H1 (cell line): ENCODE results near the gene ZNF414. TPM values are rescaled to one million over a fixed set of nuclear protein-coding genes. Genes with fewer than 3 reads are reported as not detected.

Experiments
- CTCF ChIA-PET: fragments of 300-600 bp; sonication (Branson Sonifier 250); formaldehyde crosslinking; loops from one replicate; lab custom pipeline; 2021; ENCODE audit not compliant: partially characterized antibody; lab: Charles Lee
- POLR2A ChIA-PET: fragments of 300-600 bp; sonication (Branson Sonifier 250); formaldehyde crosslinking; loops from one replicate; lab custom pipeline; 2021; ENCODE audit warnings: inconsistent platforms; ENCODE audit not compliant: partially characterized antibody; lab: Charles Lee
- DNase-seq, 2 experiments: peaks; one replicate each; pipeline versions ENCODE4 v3.0.0 to v3.0.0-alpha.2; 2010 to 2022; ENCODE audit warnings: low spot score in 2 of 2, low read depth in 1 of 2, mixed read lengths in 1 of 2
- FAIRE-seq: peaks from 2 replicates; lab custom pipeline; 2011; peaks lifted over from hg19 to GRCh38; lab: Jason Lieb, UNC
- H2AFZ ChIP-seq: 2 replicates; pipeline ENCODE4 v1.8.1; 2012; ENCODE audit warnings: low read length, inconsistent platforms
- H2AK5ac ChIP-seq: 2 replicates; pipeline ENCODE4 v1.6.1; 2013; ENCODE audit warnings: low read depth, low read length
- H2BK120ac ChIP-seq: replicated peaks from 2 replicates; pipeline ENCODE3; 2013; ENCODE audit warnings: low read depth, low read length, inconsistent platforms
- H2BK12ac ChIP-seq: 2 replicates; pipeline ENCODE4 v1.6.1; 2013; ENCODE audit warnings: low read depth, low read length
- H2BK15ac ChIP-seq: 2 replicates; pipeline ENCODE4 v1.6.1; 2013; ENCODE audit warnings: low read length
- H2BK20ac ChIP-seq: 2 replicates; pipeline ENCODE4 v1.6.1; 2013; ENCODE audit warnings: low read length
- H2BK5ac ChIP-seq: 2 replicates; pipeline ENCODE4 v1.6.1; 2013; ENCODE audit warnings: low read depth, low read length
- H3K14ac ChIP-seq: 2 replicates; pipeline ENCODE4 v1.6.1; 2013; ENCODE audit warnings: inconsistent platforms; ENCODE audit not compliant: insufficient read length
- H3K18ac ChIP-seq: 2 replicates; pipeline ENCODE4 v1.6.1; 2013; ENCODE audit warnings: low read length; ENCODE audit errors: extremely low read depth
- H3K23ac ChIP-seq: 2 replicates; pipeline ENCODE4 v1.6.1; 2013; ENCODE audit warnings: inconsistent platforms; ENCODE audit not compliant: insufficient read length
- H3K23me2 ChIP-seq: 2 replicates; pipeline ENCODE4 v1.6.1; 2013; ENCODE audit warnings: low read depth, low read length
- H3K27ac ChIP-seq: 2 replicates; pipeline ENCODE4 v1.6.1; 2011; ENCODE audit warnings: low read depth, low read length, inconsistent platforms
- H3K27me3 ChIP-seq, 4 experiments: replicated peaks in 1 of 4; 1 replicate in 1 of 4; 2 replicates in 3 of 4; pipeline versions ENCODE4 v1.6.1 to v1.8.1; 2011 to 2013; ENCODE audit warnings: low read length in 3 of 4, mild to moderate bottlenecking in 3 of 4, inconsistent platforms in 2 of 4, mixed read lengths in 2 of 4, moderate library complexity in 1 of 4; ENCODE audit not compliant: control insufficient read depth in 3 of 4, insufficient read depth in 3 of 4; ENCODE audit errors: extremely low read depth in 1 of 4
- H3K36me3 ChIP-seq, 4 experiments: 2 replicates each; pipeline versions ENCODE4 v1.6.1 to v1.8.1; 2011 to 2013; ENCODE audit warnings: mild to moderate bottlenecking in 4 of 4, low read length in 3 of 4, moderate library complexity in 2 of 4, control low read depth in 1 of 4, inconsistent platforms in 1 of 4; ENCODE audit not compliant: insufficient read depth in 4 of 4, control insufficient read depth in 2 of 4
- H3K4ac ChIP-seq: replicated peaks from 2 replicates; pipeline ENCODE3; 2013; ENCODE audit warnings: low read length, low read depth, mixed read lengths, inconsistent platforms; ENCODE audit not compliant: insufficient read length
- H3K4me1 ChIP-seq, 4 experiments: replicated peaks in 1 of 4; 1 replicate in 1 of 4; 2 replicates in 3 of 4; pipeline versions ENCODE4 v1.6.1 to v1.8.1; 2011 to 2013; ENCODE audit warnings: low read length in 3 of 4, inconsistent platforms in 2 of 4, mixed read lengths in 1 of 4; ENCODE audit not compliant: insufficient read depth in 4 of 4, control insufficient read depth in 3 of 4
- H3K4me2 ChIP-seq, 2 experiments: 2 replicates each; pipeline versions ENCODE4 v1.6.1 to v1.8.1; 2011 to 2013; ENCODE audit warnings: low read depth in 2 of 2, low read length in 2 of 2, control low read depth in 1 of 2, inconsistent platforms in 1 of 2, mild to moderate bottlenecking in 1 of 2; ENCODE audit not compliant: insufficient read depth in 1 of 2
- H3K4me3 ChIP-seq, 4 experiments: fragments of 200-600, 300-600 bp in 1 of 4; sonication (generic), shearing (Covaris generic), sonication (Bioruptor Twin) in 1 of 4; 2 replicates each; pipeline versions ENCODE4 v1.5.1 to v1.8.1; 2011 to 2016; ENCODE audit warnings: low read length in 4 of 4, low read depth in 3 of 4, control low read depth in 2 of 4, inconsistent platforms in 2 of 4, mild to moderate bottlenecking in 2 of 4, mixed read lengths in 1 of 4, moderate library complexity in 1 of 4; ENCODE audit not compliant: insufficient read depth in 2 of 4; ENCODE audit errors: extremely low read depth in 1 of 4
- H3K56ac ChIP-seq: replicated peaks from 2 replicates; pipeline ENCODE3; 2013; ENCODE audit warnings: low read depth, mild to moderate bottlenecking, mixed read lengths, low read length, inconsistent platforms; ENCODE audit not compliant: insufficient read length
- H3K79me1 ChIP-seq: 2 replicates; pipeline ENCODE4 v1.6.1; 2013; ENCODE audit warnings: low read depth, low read length, control low read depth
- H3K79me2 ChIP-seq, 2 experiments: 2 replicates each; pipeline versions ENCODE4 v1.6.1 to v1.8.1; 2012 to 2013; ENCODE audit warnings: low read length in 2 of 2, mild to moderate bottlenecking in 2 of 2, inconsistent platforms in 1 of 2; ENCODE audit not compliant: insufficient read depth in 2 of 2, control insufficient read depth in 1 of 2
- H3K9ac ChIP-seq, 4 experiments: replicated peaks in 1 of 4; 1 replicate in 1 of 4; 2 replicates in 3 of 4; pipeline versions ENCODE4 v1.6.1 to v1.8.1; 2011 to 2013; ENCODE audit warnings: low read depth in 3 of 4, low read length in 3 of 4, control low read depth in 2 of 4, mild to moderate bottlenecking in 2 of 4, moderate library complexity in 2 of 4, inconsistent platforms in 1 of 4; ENCODE audit errors: extremely low read depth in 1 of 4
- H3K9me3 ChIP-seq, 2 experiments: 2 replicates each; pipeline versions ENCODE4 v1.6.1 to v1.8.1; 2012 to 2013; ENCODE audit warnings: mild to moderate bottlenecking in 2 of 2, moderate library complexity in 2 of 2, control low read depth in 1 of 2, inconsistent platforms in 1 of 2, low read depth in 1 of 2, low read length in 1 of 2, mixed read lengths in 1 of 2; ENCODE audit not compliant: insufficient read depth in 2 of 2
- H4K20me1 ChIP-seq, 2 experiments: replicated peaks in 1 of 2; 2 replicates each; pipeline versions ENCODE3 to v1.8.1; 2011 to 2013; ENCODE audit warnings: inconsistent platforms in 2 of 2, low read length in 2 of 2, mild to moderate bottlenecking in 1 of 2; ENCODE audit not compliant: insufficient read depth in 2 of 2, control insufficient read depth in 1 of 2
- H4K5ac ChIP-seq: 2 replicates; pipeline ENCODE4 v1.6.1; 2013; ENCODE audit warnings: low read length, low read depth, mixed read lengths, inconsistent platforms; ENCODE audit not compliant: insufficient read length
- H4K8ac ChIP-seq: 2 replicates; pipeline ENCODE4 v1.8.0; 2013; ENCODE audit warnings: mild to moderate bottlenecking, moderate library complexity, low read length, inconsistent platforms; ENCODE audit not compliant: insufficient read depth; ENCODE audit errors: extremely low read depth
- H4K91ac ChIP-seq: replicated peaks from 2 replicates; pipeline ENCODE3; 2013; ENCODE audit warnings: low read length, mixed read lengths, inconsistent platforms; ENCODE audit not compliant: insufficient read length
- CBX8 ChIP-seq: fragments of 300-800, 300-1000 bp; sonication (generic); IDR thresholded peaks from 2 replicates; pipeline ENCODE4 v1.7.1; 2016; ENCODE audit warnings: low read depth, low read length, borderline replicate concordance
- CHD1 ChIP-seq: IDR thresholded peaks from 2 replicates; pipeline ENCODE4 v1.6.1; 2012; ENCODE audit warnings: low read depth, low read length, improper control_type of control experiment
- CREB1 ChIP-seq: IDR thresholded peaks from 2 replicates; pipeline ENCODE4 v1.6.1; 2012; ENCODE audit warnings: inconsistent platforms
- JUN ChIP-seq: IDR thresholded peaks from 2 replicates; pipeline ENCODE4 v1.6.1; 2011; ENCODE audit warnings: low read depth, mild to moderate bottlenecking, improper control_type of control experiment, low read length
- NANOG ChIP-seq: IDR thresholded peaks from 2 replicates; pipeline ENCODE4 v1.6.1; 2011; ENCODE audit warnings: low read length, low read depth, mild to moderate bottlenecking, inconsistent platforms; ENCODE audit not compliant: insufficient read depth, poor library complexity, severe bottlenecking
- SIRT6 ChIP-seq: IDR thresholded peaks from one replicate; pipeline ENCODE4 v1.7.1; 2012; ENCODE audit warnings: low read length, inconsistent platforms
- TAF7 ChIP-seq: optimal IDR thresholded peaks from 2 replicates; pipeline ENCODE3; 2011; ENCODE audit warnings: low read depth, mild to moderate bottlenecking, inconsistent platforms, low read length, moderate library complexity, borderline replicate concordance
- WGBS, 2 experiments: shearing (Covaris generic) in 1 of 2; methylation state at CpG; one replicate each; pipeline versions ENCODE4 v1.1.6 to v1.1.7; 2013 to 2015; ENCODE audit warnings: low lambda C conversion rate in 2 of 2, mixed read lengths in 2 of 2, inconsistent platforms in 1 of 2, low coverage in 1 of 2, missing lambda C conversion rate in 1 of 2; ENCODE audit not compliant: insufficient replicate concordance in 2 of 2, insufficient coverage in 1 of 2, insufficient read length in 1 of 2; ENCODE audit errors: extremely low coverage in 1 of 2, missing lambda C conversion rate in 1 of 2; 5-methylcytosine and 5-hydroxymethylcytosine counted together
- polyA plus RNA-seq, 7 experiments: library from polyadenylated mRNA; depleted of rRNA in 3 of 7; stranded (reverse) in 5 of 7; unstranded in 2 of 7; fragments of >200 nt in 5 of 7; fragments of 200-250 nt in 2 of 7; gene quantifications; 1 replicate in 5 of 7; 2 replicates in 1 of 7; 4 replicates in 1 of 7; pipeline versions ENCODE4 v1.2.1 to v1.2.3, GENCODE V29; 2011 to 2013; ENCODE audit warnings: missing spikeins in 2 of 7, mixed read lengths in 2 of 7
- total RNA-seq: library from RNA; stranded (reverse); fragmentation: NEBNext Ultra II Directional; extraction: Animal tissue kit (Norgen Biotek cat#: 25700); gene quantifications from 2 replicates; pipeline ENCODE4 v1.2.1, GENCODE V29; 2021

The ZNF414 gene
- total and polyA plus RNA-seq, 2 of the 8 experiments (the other 6 are each of a cell fraction or from before 2014, with no cell fraction given) = 9.7 to 26.8 TPM

DNA sequence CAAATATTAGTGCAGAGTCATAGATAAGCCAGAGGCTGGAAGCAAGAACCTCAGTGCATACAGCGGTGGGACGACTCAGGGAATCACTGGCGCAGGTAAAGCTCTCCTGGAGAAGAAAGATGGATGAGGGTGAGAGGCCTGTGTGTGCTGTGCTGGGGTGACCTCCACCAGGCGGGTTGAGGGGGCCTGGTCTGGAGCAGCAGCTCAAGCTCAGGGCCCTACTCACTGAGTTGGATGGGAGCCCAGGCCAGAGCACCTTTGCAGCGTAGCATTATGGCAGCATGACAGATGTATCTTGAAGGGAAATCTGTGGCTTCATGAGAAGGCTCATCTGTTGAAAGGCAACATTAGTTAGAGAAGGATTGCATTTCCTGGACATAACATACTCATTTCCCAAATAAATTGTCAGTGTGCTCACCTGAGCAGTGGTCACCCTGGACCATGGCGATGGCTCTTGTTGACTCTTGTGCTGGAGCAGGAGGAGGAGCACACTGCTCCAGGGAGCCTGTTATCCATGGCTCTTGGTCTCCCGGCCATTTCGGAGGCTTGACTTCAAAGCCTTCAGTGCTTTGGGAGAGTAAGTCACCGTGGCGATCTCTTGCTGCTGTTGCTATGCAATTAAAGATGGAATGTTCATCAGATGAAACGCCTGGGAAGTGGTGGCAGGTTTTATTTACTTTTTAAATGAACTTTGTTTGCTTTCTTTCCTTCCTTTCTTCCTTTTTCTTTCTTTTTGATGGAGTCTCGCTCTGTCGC is 44.2 kb downstream of the ZNF414 start:
- H2AFZ ChIP-seq = no peak overlapping the region
- no peak for FAIRE-seq
- CTCF ChIA-PET = interaction anchor here (0.6 to 1.6 kb wide), 5 partner anchors 12 to 117 kb away, joined by 3 to 4 read pairs (median 3); no protein-coding TSS in a partner anchor

More for the DNA sequence above, 44.2 kb downstream of the ZNF414 start:
- H2BK5ac ChIP-seq = no peak overlapping the region
- no peak overlapping the region for H2BK15ac ChIP-seq
- no peaks in the 10 kb centered on the region for H3K23me2 ChIP-seq
- no peak overlapping the region for H2BK20ac ChIP-seq
- H4K20me1 ChIP-seq = peaks cover 17 to 30% of the 10 kb centered on the region in 2 experiments
- H4K5ac ChIP-seq = no peak overlapping the region
- no peaks in the 10 kb centered on the region for H3K9me3 ChIP-seq
- no peak overlapping the region for H4K8ac ChIP-seq
- no peak overlapping the region for H3K18ac ChIP-seq
- no peak overlapping the region for H4K91ac ChIP-seq
- H3K56ac ChIP-seq = no peak overlapping the region
- H3K23ac ChIP-seq = no peak overlapping the region
- TF ChIP-seq CBX8 (no peak), TAF7 (no peak), NANOG (no peak), SIRT6 (no peak), CREB1 (no peak), JUN (no peak), CHD1 (no peak)
- TF ChIP-seq, all 59 proteins: peak for 0
- H3K79me1 ChIP-seq = peaks cover 14% of the 10 kb centered on the region
- H3K79me2 ChIP-seq = peaks cover 8 to 89% of the 10 kb centered on the region in 2 experiments
- DNase-seq = no peak
- no peak overlapping the region for H3K4me3 ChIP-seq
- 94% methylated on average over 13 of the region's 13 CpGs; no CpG with 5 or more reads in 1 of the 2 experiments for whole genome bisulfite sequencing, 2 experiments
- H3K14ac ChIP-seq = no peak overlapping the region
- H2BK120ac ChIP-seq = no peak overlapping the region
- H3K27me3 ChIP-seq = no peaks in the 10 kb centered on the region
- POLR2A ChIA-PET = interaction anchor here (0.8 to 1.7 kb wide), 4 partner anchors 8 to 20 kb away, joined by 4 to 7 read pairs (median 5); no protein-coding TSS in a partner anchor
- H3K9ac ChIP-seq = no peak overlapping the region
- H3K4ac ChIP-seq = no peak overlapping the region
- H3K36me3 ChIP-seq = peaks cover 60 to 99% (median 89%) of the 10 kb centered on the region in 4 experiments
- no peak overlapping the region for H3K4me2 ChIP-seq
- H2BK12ac ChIP-seq = no peak overlapping the region
- no peaks in the 10 kb centered on the region for H3K4me1 ChIP-seq
- no peak overlapping the region for H3K27ac ChIP-seq
- no peak overlapping the region for H2AK5ac ChIP-seq
